Right lobe of liver (tissue), 4 donors: Measurements from ENCODE around the gene LEAP2.

ENCODE experiments used
- CTCF ChIP-seq, 4 donors: fragments of 200-600 bp in 3 of 4; fragments of 450-650 bp in 1 of 4; IDR thresholded peaks; one replicate each; pipeline versions ENCODE4 v1.5.1 to v1.8.0; 2016 to 2022; ENCODE audit warnings: antibody characterized with exemption in 4 of 4, mild to moderate bottlenecking in 2 of 4
- POLR2A ChIP-seq: fragments of 450-650 bp; IDR thresholded peaks from one replicate; pipeline ENCODE4 v1.6.1; 2017; ENCODE audit warnings: antibody characterized with exemption, mild to moderate bottlenecking
- donor health status: DM: no; HTN: no; CAD: no.
- donor health status: DM: no; HTN: no; CAD: no.
- donor health status: DM: no; HTN: yes; CAD: no.

GRCh38 chr5:132836852-132837251 lies 36.6 kb upstream of the LEAP2 start:
- no peak for TF ChIP-seq CTCF (IDR thresholded peaks at IDR 0.05)
- no peak for TF ChIP-seq POLR2A
